Loucy (cell line): Measurements from ENCODE around the gene SLC5A8.

Experiments used
- CTCF ChIP-seq: fragments of 200-600 bp; sonication (generic); conservative IDR thresholded peaks from 2 replicates; pipeline ENCODE4 v1.5.1; 2014; ENCODE audit warnings: mild to moderate bottlenecking, antibody characterized with exemption, low read length
- EZH2phosphoT487 ChIP-seq: fragments of 200-600 bp; IDR thresholded peaks from 2 replicates; pipeline ENCODE4 v1.6.1; 2018; ENCODE audit warnings: antibody characterized with exemption, mild to moderate bottlenecking, moderate library complexity, borderline replicate concordance

- no peak for TF ChIP-seq CTCF
- no peak for TF ChIP-seq EZH2phosphoT487
These were observed 11.3 kb upstream of the SLC5A8 start for GRCh38 chr12:101221301-101221700.
